IMR-90 (cell line): ENCODE results near the gene MMP14. TPM values are rescaled to one million over a fixed set of nuclear protein-coding genes. Genes with fewer than 3 reads are reported as not detected.

Source experiments
- ATAC-seq: fragments of 200-7000 bp; cut with Tn5 transposase; 2 replicates; pipeline ENCODE4 v1.9.1; 2020; ENCODE audit warnings: low read depth, mild to moderate bottlenecking, moderate library complexity
- BruUV-seq: library from RNA; stranded (reverse); fragments of 400-500 nt; replicated peaks from 2 replicates; lab custom pipeline; 2021; lab: Mats Ljungman, UMichigan
- CTCF ChIA-PET: fragments of 300-600 bp; formaldehyde crosslinking; extraction: SDS; loops from one replicate; lab custom pipeline; 2021; ENCODE audit warnings: antibody characterized with exemption; lab: Yijun Ruan, JAX
- POLR2A ChIA-PET: fragments of 300-600 bp; sonication (Branson Sonifier 250); formaldehyde crosslinking; loops from one replicate; lab custom pipeline; 2022; ENCODE audit warnings: antibody characterized with exemption; ENCODE audit not compliant: unreplicated experiment; lab: Charles Lee
- DNase-seq: peaks from one replicate; pipeline ENCODE4 v3.0.0; 2013
- H2AFZ ChIP-seq: replicated peaks from 2 replicates; pipeline ENCODE3; 2013; ENCODE audit warnings: low read length, mild to moderate bottlenecking; ENCODE audit not compliant: poor library complexity
- H2AK5ac ChIP-seq: 2 replicates; pipeline ENCODE4 v1.6.1; 2013; ENCODE audit warnings: low read depth, low read length, inconsistent platforms
- H2AK9ac ChIP-seq: replicated peaks from 2 replicates; pipeline ENCODE3; 2013; ENCODE audit warnings: mild to moderate bottlenecking, low read depth, low read length, moderate library complexity; ENCODE audit not compliant: poor library complexity
- H2BK120ac ChIP-seq: 2 replicates; pipeline ENCODE4 v1.6.1; 2013; ENCODE audit warnings: low read depth, low read length, inconsistent platforms
- H2BK15ac ChIP-seq: 3 replicates; pipeline ENCODE4 v1.6.1; 2013; ENCODE audit warnings: low read depth, low read length, inconsistent platforms
- H2BK20ac ChIP-seq: 2 replicates; pipeline ENCODE4 v1.6.1; 2013; ENCODE audit warnings: low read depth, mild to moderate bottlenecking, inconsistent platforms, low read length, moderate library complexity
- H2BK5ac ChIP-seq: 2 replicates; pipeline ENCODE4 v1.6.1; 2013; ENCODE audit warnings: mild to moderate bottlenecking, low read depth, low read length, inconsistent platforms; ENCODE audit not compliant: poor library complexity, severe bottlenecking
- H3K14ac ChIP-seq: replicated peaks from 2 replicates; pipeline ENCODE4 v1.6.1; 2013; ENCODE audit warnings: low read depth, low read length, inconsistent platforms
- H3K18ac ChIP-seq: 2 replicates; pipeline ENCODE4 v1.6.1; 2013; ENCODE audit warnings: low read depth, low read length, control low read depth
- H3K23ac ChIP-seq: 2 replicates; pipeline ENCODE4 v1.6.1; 2013; ENCODE audit warnings: low read depth, low read length, inconsistent platforms
- H3K27ac ChIP-seq: 2 replicates; pipeline ENCODE4 v1.5.1; 2013; ENCODE audit warnings: mild to moderate bottlenecking, control low read depth, low read length; ENCODE audit not compliant: insufficient read depth
- H3K27me3 ChIP-seq: 2 replicates; pipeline ENCODE4 v1.6.1; 2013; ENCODE audit warnings: low read length; ENCODE audit not compliant: control insufficient read depth, insufficient read depth
- H3K36me3 ChIP-seq: 2 replicates; pipeline ENCODE4 v1.6.1; 2013; ENCODE audit warnings: low read length, mixed read lengths; ENCODE audit not compliant: control insufficient read depth, insufficient read depth
- H3K4ac ChIP-seq: 2 replicates; pipeline ENCODE4 v1.6.1; 2013; ENCODE audit warnings: low read depth, low read length, inconsistent platforms
- H3K4me1 ChIP-seq: 2 replicates; pipeline ENCODE4 v1.6.1; 2013; ENCODE audit warnings: low read length, mixed read lengths; ENCODE audit not compliant: control insufficient read depth, insufficient read depth
- H3K4me2 ChIP-seq: 2 replicates; pipeline ENCODE4 v1.6.1; 2013; ENCODE audit warnings: low read depth, mild to moderate bottlenecking, control low read depth, low read length, moderate library complexity
- H3K4me3 ChIP-seq: 2 replicates; pipeline ENCODE4 v1.5.1; 2013; ENCODE audit warnings: low read depth, mild to moderate bottlenecking, control low read depth, low read length, moderate library complexity; ENCODE audit not compliant: insufficient read depth
- H3K56ac ChIP-seq: 2 replicates; pipeline ENCODE4 v1.6.1; 2013; ENCODE audit warnings: low read length, inconsistent platforms; ENCODE audit not compliant: insufficient read depth; ENCODE audit errors: extremely low read depth
- H3K79me1 ChIP-seq, 2 experiments: 2 replicates each; pipeline ENCODE4 v1.6.1; 2013; ENCODE audit warnings: low read length in 2 of 2, inconsistent platforms in 1 of 2, low read depth in 1 of 2
- H3K9ac ChIP-seq: 2 replicates; pipeline ENCODE4 v1.6.1; 2013; ENCODE audit warnings: low read depth, low read length, control low read depth
- H3K9me1 ChIP-seq: 2 replicates; pipeline ENCODE4 v1.6.1; 2013; ENCODE audit warnings: low read length, inconsistent platforms; ENCODE audit not compliant: insufficient read depth
- H3K9me3 ChIP-seq: 2 replicates; pipeline ENCODE4 v1.6.1; 2013; ENCODE audit warnings: low read length; ENCODE audit not compliant: control insufficient read depth, insufficient read depth
- H4K20me1 ChIP-seq: 2 replicates; pipeline ENCODE4 v1.6.1; 2013; ENCODE audit warnings: low read length, inconsistent platforms; ENCODE audit not compliant: insufficient read depth
- H4K5ac ChIP-seq: 2 replicates; pipeline ENCODE4 v1.6.1; 2013; ENCODE audit warnings: mild to moderate bottlenecking, low read depth, low read length, control low read depth
- H4K8ac ChIP-seq, 2 experiments: 2 replicates each; pipeline ENCODE4 v1.6.1; 2013; ENCODE audit warnings: low read depth in 2 of 2, low read length in 2 of 2, control low read depth in 1 of 2, inconsistent platforms in 1 of 2
- H4K91ac ChIP-seq: 2 replicates; pipeline ENCODE4 v1.6.1; 2013; ENCODE audit warnings: low read depth, low read length, inconsistent platforms; ENCODE audit not compliant: insufficient read depth
- BHLHE40 ChIP-seq: fragments of 150-350 bp; IDR thresholded peaks from 2 replicates; pipeline ENCODE4 v1.6.1; 2016; ENCODE audit warnings: mild to moderate bottlenecking, low read depth, low read length
- CEBPB ChIP-seq: IDR thresholded peaks from 2 replicates; pipeline ENCODE4 v1.6.1; 2012; ENCODE audit warnings: low read depth, low read length, improper control_type of control experiment
- WGBS, 2 experiments: methylation state at CpG; one replicate each; pipeline versions ENCODE4 v1.1.5 to v1.1.7; 2013; ENCODE audit warnings: missing lambda C conversion rate in 2 of 2; ENCODE audit not compliant: insufficient read length in 1 of 2; ENCODE audit errors: extremely low coverage in 2 of 2; 5-methylcytosine and 5-hydroxymethylcytosine counted together
- dilution Hi-C: fragments of 300-500 bp; cut with HindIII; formaldehyde crosslinking; loops from one replicate; pipeline ENCODE4 v1.14.3; 2018; ENCODE audit warnings: low sequenced_read_pairs; ENCODE audit not compliant: unreplicated experiment
- in situ Hi-C: fragments of 300-500 bp; cut with MboI; formaldehyde crosslinking; loops from 3 replicates; pipeline ENCODE4 v1.14.3; 2019; ENCODE audit warnings: low sequenced_read_pairs, inconsistent platforms, mixed read lengths
- intact Hi-C: fragments of 100-400 bp; cut with micrococcal nuclease; formaldehyde crosslinking; loops from 2 replicates; pipeline ENCODE4 v1.10.0; 2022
- polyA plus RNA-seq, 3 experiments: library from polyadenylated mRNA; depleted of rRNA; stranded (reverse); fragments of >200 nt; gene quantifications; 2 replicates each; pipeline ENCODE4 v1.2.3, GENCODE V29; 2012; ENCODE audit warnings: low replicate concordance in 1 of 3
- total RNA-seq: library from RNA; depleted of rRNA; stranded (reverse); fragments of >200 nt; gene quantifications from 2 replicates; pipeline ENCODE4 v1.2.3, GENCODE V29; 2012

MMP14 gene
- total and polyA plus RNA-seq, 2 of the 4 experiments (the other 2 are of a cell fraction), result 156 to 315 TPM

GRCh38 chr14:22798528-22798927, 37.9 kb upstream of the MMP14 start:
- Histone ChIP-seq H3K4ac (no peak overlapping the region), H3K23ac (no peak overlapping the region), H2BK120ac (no peak overlapping the region), H2AK5ac (no peak overlapping the region), H3K27ac (no peak overlapping the region), H3K14ac (no peak overlapping the region), H3K36me3 (no peaks in the 10 kb centered on the region), H3K4me3 (no peak overlapping the region), H3K79me1 (no peaks in the 10 kb centered on the region), H3K27me3 (peaks cover 12% of the 10 kb centered on the region), H3K4me1 (no peaks in the 10 kb centered on the region), H2AFZ (no peak overlapping the region), H2BK5ac (no peak overlapping the region), H2AK9ac (no peak overlapping the region), H3K56ac (no peak overlapping the region), H3K9me1 (no peaks in the 10 kb centered on the region; the same call in 1 of the 2 replicates), H4K5ac (no peak overlapping the region), H4K20me1 (no peaks in the 10 kb centered on the region), H3K18ac (no peak overlapping the region), H3K4me2 (no peak overlapping the region), H4K8ac (no peak overlapping the region), H2BK15ac (no peak overlapping the region), H4K91ac (no peak overlapping the region), H3K9ac (no peak overlapping the region), H2BK20ac (no peak overlapping the region), H3K9me3 (no peaks in the 10 kb centered on the region)
- ChIA-PET POLR2A (no interaction called here), CTCF (no interaction called here)
- dilution Hi-C loops (no loop called here), intact Hi-C loops (no loop called here), in situ Hi-C loops (no loop called here)
- no peak for TF ChIP-seq BHLHE40
- 0 out of 2 replicates have a peak, but pooled peaks have one; percentile 26 for TF ChIP-seq CEBPB
- 60% methylated on average over 2 of the region's 2 CpGs; no CpG with 5 or more reads in 1 of the 2 experiments for WGBS, 2 experiments
- DNase-seq (no peak), ATAC-seq (0 out of 2 replicates have a peak, but pooled peaks have one; percentile 44)
- BruUV-seq, result no TSS peak
